BE2C (cell line): ENCODE data around the gene CACNA1B.
A peak's percentile ranks its signal among the peaks of the same experiment; 100 is the strongest.

ENCODE experiments used
- DNase-seq: peaks from one replicate; pipeline ENCODE4 v3.0.0-alpha.2; 2020
- H3K27me3 ChIP-seq: fragments of 250-450 bp; sonication (Bioruptor Pico); 2 replicates; pipeline ENCODE4 v1.5.1; 2020; ENCODE audit warnings: mild to moderate bottlenecking
- H3K36me3 ChIP-seq: fragments of 250-450 bp; sonication (Bioruptor Pico); 2 replicates; pipeline ENCODE4 v1.5.1; 2020; ENCODE audit warnings: mild to moderate bottlenecking
- H3K4me1 ChIP-seq: fragments of 250-450 bp; sonication (Bioruptor Pico); 2 replicates; pipeline ENCODE4 v1.5.1; 2020
- H3K4me3 ChIP-seq: 2 replicates; pipeline ENCODE4 v1.5.1; 2011; ENCODE audit warnings: low read depth, low read length
- H3K9me3 ChIP-seq: fragments of 250-450 bp; sonication (Bioruptor Pico); 2 replicates; pipeline ENCODE4 v1.5.1; 2020
- TF ChIP-seq, protein P1 (sequence below): IDR thresholded peaks from 2 replicates; pipeline ENCODE4 v1.5.1; 2012; ENCODE audit warnings: mild to moderate bottlenecking, low read depth, low read length

The CACNA1B gene

DNA sequence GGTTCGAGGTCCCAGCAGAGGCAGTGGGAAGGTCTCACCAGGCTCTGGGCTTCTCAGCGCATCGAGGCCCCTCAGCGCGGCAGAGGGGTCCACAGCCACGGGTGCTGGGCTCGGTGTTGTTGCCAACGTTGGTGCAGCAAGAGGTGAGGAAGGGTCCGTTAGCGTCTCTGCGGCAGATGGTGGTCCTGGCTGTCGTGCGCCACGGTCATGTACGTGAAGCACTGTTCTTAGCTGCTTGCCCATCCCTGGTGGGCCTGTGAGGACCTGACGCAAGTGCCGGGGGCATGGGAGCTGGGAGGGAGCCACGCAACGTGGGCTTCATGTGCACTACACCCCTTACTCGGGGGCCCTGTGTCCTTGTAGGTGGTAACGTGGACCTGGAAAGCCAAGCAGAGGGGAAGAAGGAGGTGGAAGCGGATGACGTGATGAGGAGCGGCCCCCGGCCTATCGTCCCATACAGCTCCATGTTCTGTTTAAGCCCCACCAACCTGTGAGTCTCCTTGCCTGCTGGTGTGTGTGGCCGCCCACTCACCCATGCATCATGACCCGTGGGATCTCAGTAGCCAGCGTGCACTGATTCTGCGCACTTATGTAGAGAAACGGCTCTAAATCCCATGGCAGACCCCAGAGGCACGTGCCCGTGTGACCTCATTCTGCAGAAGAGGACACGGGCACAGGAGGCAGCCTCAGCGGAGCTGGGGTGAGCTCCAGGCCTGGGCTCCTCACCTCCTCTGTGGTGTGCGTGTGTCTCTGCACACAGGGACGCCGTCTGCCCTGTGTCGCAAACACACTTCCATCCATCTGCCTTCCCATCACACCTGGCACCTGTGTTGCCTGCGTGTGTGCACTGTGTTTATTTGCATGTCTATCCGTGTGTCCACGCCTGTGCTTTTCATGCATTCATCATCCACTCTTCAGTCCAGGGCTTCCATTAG is 166.1 kb downstream of the CACNA1B start:
- H3K9me3 ChIP-seq: no peaks in the 10 kb centered on the region
- H3K27me3 ChIP-seq: no peaks in the 10 kb centered on the region
- no peaks in the 10 kb centered on the region for H3K36me3 ChIP-seq
- H3K4me1 ChIP-seq: no peaks in the 10 kb centered on the region
- TF ChIP-seq, protein P1, sequence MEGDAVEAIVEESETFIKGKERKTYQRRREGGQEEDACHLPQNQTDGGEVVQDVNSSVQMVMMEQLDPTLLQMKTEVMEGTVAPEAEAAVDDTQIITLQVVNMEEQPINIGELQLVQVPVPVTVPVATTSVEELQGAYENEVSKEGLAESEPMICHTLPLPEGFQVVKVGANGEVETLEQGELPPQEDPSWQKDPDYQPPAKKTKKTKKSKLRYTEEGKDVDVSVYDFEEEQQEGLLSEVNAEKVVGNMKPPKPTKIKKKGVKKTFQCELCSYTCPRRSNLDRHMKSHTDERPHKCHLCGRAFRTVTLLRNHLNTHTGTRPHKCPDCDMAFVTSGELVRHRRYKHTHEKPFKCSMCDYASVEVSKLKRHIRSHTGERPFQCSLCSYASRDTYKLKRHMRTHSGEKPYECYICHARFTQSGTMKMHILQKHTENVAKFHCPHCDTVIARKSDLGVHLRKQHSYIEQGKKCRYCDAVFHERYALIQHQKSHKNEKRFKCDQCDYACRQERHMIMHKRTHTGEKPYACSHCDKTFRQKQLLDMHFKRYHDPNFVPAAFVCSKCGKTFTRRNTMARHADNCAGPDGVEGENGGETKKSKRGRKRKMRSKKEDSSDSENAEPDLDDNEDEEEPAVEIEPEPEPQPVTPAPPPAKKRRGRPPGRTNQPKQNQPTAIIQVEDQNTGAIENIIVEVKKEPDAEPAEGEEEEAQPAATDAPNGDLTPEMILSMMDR: no peak
- H3K4me3 ChIP-seq: no peak overlapping the region
- no peak for DNase-seq

DNA sequence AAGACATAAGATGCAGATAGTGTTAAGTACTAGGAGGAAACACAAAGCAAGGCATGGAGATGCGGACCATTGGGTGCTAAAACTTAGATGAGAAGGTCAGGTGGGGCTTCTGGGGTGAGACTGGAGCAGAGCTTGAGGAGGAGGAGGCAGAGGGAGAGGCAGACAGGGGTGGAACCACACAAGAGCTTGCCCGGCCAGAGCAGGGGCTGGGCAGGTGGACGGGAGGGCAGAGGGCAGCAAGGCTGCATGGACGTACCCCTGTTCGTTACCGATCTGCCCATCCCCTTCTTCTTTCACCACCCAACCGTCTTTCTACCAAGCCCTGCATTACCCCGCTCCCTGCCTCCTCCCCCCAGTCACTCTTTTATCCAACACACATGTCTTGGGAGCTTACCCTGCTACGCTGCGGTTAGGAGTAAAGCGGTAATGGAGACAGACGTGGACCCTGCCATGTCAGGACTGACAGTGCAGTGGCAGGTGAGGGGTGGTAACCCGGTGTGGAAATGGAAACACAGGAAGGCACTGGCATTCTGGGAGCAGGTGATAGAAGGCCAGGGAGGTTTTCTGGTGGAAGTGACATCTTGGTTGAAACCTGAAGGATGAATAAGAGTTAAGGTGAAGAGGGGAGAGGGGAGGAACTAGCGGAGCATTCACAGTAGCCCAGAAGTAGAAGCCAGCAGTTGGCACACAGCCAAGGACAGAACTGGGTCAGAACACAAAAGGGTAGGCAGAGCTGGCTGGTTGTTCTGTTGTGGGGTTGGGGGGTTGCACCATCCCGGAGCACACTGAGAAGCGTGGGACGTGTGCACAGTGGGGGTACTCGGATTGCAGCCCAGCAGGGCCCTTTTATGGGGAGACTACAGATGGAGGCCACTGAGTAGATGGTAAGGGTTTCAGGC is 167.2 kb downstream of the CACNA1B start:
- Histone ChIP-seq H3K27me3 (no peaks in the 10 kb centered on the region), H3K9me3 (no peaks in the 10 kb centered on the region), H3K4me3 (no peak overlapping the region), H3K36me3 (no peaks in the 10 kb centered on the region), H3K4me1 (no peaks in the 10 kb centered on the region)
- DNase-seq: no peak
- TF ChIP-seq, protein P1: no peak

DNA sequence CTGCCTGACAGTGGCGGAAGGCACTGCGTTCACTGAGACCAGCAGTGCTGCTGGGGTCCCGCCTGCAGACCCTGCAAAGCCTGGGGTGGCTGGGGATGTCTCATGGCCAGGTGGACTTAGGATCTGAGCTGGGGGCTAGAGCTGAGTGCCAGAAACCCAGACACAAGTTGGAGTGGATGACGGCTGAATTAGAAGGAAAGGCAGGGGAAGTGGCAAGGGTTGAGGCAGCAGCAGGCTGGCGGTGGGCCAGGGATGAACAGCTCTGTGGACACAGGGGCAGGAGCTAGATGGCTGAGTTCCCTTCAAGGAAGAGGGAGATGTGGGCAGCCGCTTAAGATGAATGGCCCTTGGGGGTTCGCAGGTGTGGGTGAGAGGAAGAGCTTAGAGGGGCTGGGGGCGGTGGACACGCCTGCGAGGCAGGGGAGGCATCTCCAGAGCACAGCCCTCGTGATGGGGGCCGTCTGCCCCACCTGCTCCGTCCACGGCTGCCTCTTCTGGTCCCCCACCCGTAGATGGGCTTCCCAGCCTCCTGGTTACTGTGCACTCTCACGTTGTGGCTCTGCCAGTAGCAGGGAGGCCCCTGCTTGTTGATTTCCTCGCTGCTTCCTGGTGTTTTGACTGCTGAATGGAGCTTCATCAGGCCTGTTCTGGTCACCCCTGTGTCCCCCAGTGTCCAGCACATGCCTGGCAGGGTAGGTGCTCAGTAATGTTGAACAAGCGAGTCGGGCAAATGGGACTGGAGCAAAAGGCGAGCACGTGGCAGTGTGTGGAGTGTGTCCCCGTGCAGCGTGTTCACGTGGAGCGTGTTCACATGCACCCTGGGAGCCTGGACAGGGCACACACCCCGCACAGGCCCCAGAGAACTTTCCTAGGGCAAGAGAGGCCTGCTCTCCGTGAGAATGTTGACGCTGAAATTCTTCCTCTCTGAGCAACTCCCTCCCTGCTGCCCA is 168.2 kb downstream of the CACNA1B start:
- Histone ChIP-seq H3K4me3 (no peak overlapping the region), H3K4me1 (no peaks in the 10 kb centered on the region), H3K36me3 (no peaks in the 10 kb centered on the region), H3K9me3 (no peaks in the 10 kb centered on the region), H3K27me3 (no peaks in the 10 kb centered on the region)
- peak; percentile 39 for DNase-seq
- TF ChIP-seq, protein P1: no peak

DNA sequence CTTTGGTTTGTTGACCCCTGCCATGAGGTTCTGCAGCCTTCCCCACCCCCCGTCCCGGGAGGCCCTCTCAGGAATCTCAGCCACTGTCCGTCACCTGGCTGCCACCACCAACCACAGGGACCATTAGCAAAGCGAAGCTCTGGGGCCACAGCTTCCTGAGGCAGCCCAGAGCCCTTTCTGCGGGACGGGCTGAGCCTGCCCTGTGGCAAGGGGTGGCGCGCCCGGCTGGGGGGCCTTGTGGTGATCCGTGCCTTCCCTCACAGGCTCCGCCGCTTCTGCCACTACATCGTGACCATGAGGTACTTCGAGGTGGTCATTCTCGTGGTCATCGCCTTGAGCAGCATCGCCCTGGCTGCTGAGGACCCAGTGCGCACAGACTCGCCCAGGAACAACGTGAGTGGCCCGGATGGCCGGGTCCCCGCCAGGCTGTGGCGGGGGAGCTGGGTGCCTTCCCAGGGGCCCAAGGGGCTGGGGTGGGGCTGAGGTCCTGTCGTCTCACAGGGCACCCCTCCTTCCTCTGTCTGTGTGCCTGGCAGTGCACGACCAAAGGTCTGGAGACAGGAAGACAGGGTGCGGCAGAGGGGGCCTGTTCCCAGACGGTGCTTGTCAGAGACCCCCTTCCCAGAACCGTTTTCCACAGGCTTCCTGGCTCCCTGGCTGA is 169.2 kb downstream of the CACNA1B start:
- TF ChIP-seq, protein P1: no peak
- DNase-seq: no peak
- Histone ChIP-seq H3K27me3 (no peaks in the 10 kb centered on the region), H3K4me1 (no peaks in the 10 kb centered on the region), H3K4me3 (no peak overlapping the region), H3K9me3 (no peaks in the 10 kb centered on the region), H3K36me3 (no peaks in the 10 kb centered on the region)

DNA sequence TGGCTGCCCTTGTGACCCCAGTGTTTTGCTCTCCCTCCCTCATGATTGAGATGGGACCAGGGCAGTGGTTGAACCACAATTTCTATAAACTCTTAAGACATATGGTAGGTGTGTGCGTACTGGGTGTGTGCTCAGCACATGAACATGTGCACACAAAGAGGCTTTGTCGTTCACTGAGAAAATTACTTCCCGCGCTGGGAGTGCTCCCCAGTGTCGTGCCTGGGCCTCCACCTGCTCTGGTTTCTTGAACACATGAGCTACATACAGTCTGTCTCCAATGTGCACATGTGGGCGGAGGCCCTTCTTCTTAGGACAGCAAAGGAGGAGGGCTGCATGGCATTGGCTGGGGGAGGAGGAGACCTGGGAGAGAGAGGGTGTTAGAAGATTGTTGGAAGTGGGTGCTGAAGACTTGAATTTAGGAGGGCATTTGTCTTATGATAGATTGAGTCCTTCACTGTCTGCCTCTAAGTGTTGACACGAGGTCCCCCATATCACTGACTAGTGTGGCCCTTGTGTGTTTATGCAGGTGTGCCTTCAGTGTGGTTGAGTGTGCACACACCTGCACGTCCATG is 170.0 kb downstream of the CACNA1B start:
- H3K4me1 ChIP-seq: no peaks in the 10 kb centered on the region
- H3K36me3 ChIP-seq: no peaks in the 10 kb centered on the region
- no peaks in the 10 kb centered on the region for H3K27me3 ChIP-seq
- H3K9me3 ChIP-seq: no peaks in the 10 kb centered on the region
- TF ChIP-seq, protein P1: no peak
- DNase-seq: no peak
- no peak overlapping the region for H3K4me3 ChIP-seq
